Neural progenitor cell (in vitro differentiated cells): ENCODE data around the gene KCNH2. TPM values are rescaled to one million over a fixed set of nuclear protein-coding genes. Genes with fewer than 3 reads are reported as not detected.

ENCODE experiments used
- DNase-seq: peaks from one replicate; pipeline ENCODE4 v3.0.0-alpha.2; 2016; ENCODE audit warnings: low spot score
- H2AFZ ChIP-seq: fragments of 200-600 bp; sonication (generic); replicated peaks from 2 replicates; pipeline ENCODE4 v1.6.1; 2016; ENCODE audit warnings: antibody characterized with exemption
- H3F3A ChIP-seq: fragments of 200-600 bp; sonication (generic); 2 replicates; pipeline ENCODE4 v1.6.1; 2016; ENCODE audit warnings: antibody characterized with exemption, low read depth
- H3K27ac ChIP-seq: fragments of 200-600 bp; sonication (generic); 2 replicates; pipeline ENCODE4 v1.5.1; 2016; ENCODE audit warnings: mild to moderate bottlenecking
- H3K27me3 ChIP-seq: fragments of 200-600 bp; sonication (generic); 2 replicates; pipeline ENCODE4 v1.6.1; 2016; ENCODE audit warnings: mild to moderate bottlenecking, moderate library complexity
- H3K36me3 ChIP-seq: fragments of 200-600 bp; sonication (generic); 2 replicates; pipeline ENCODE4 v1.5.1; 2016
- H3K4me1 ChIP-seq: fragments of 200-600 bp; sonication (generic); 2 replicates; pipeline ENCODE4 v1.6.1; 2016; ENCODE audit warnings: mixed run types
- H3K4me2 ChIP-seq: fragments of 200-600 bp; sonication (generic); 2 replicates; pipeline ENCODE4 v1.6.1; 2016
- H3K4me3 ChIP-seq: fragments of 200-600 bp; sonication (generic); 2 replicates; pipeline ENCODE4 v1.5.1; 2016
- H3K79me2 ChIP-seq: fragments of 200-600 bp; sonication (generic); 2 replicates; pipeline ENCODE4 v1.6.1; 2016; ENCODE audit warnings: low read depth
- H3K9ac ChIP-seq: fragments of 200-600 bp; sonication (generic); 2 replicates; pipeline ENCODE4 v1.6.1; 2016
- H3K9me3 ChIP-seq: fragments of 200-600 bp; sonication (generic); 2 replicates; pipeline ENCODE4 v1.5.1; 2016; ENCODE audit warnings: low read depth
- H4K20me1 ChIP-seq: fragments of 200-600 bp; sonication (generic); 2 replicates; pipeline ENCODE4 v1.6.1; 2016; ENCODE audit warnings: low read depth
- H3K27ac Mint-ChIP-seq: 3 replicates; pipeline ENCODE4 v1.8.0; 2021; ENCODE audit warnings: mixed read lengths
- H3K27me3 Mint-ChIP-seq: 2 replicates; pipeline ENCODE4 v1.8.0; 2022; ENCODE audit warnings: low read depth, mild to moderate bottlenecking, inconsistent platforms, moderate library complexity, mixed read lengths; ENCODE audit not compliant: insufficient read depth
- H3K36me3 Mint-ChIP-seq: 3 replicates; pipeline ENCODE4 v1.8.0; 2021; ENCODE audit warnings: mixed read lengths
- H3K4me1 Mint-ChIP-seq: 3 replicates; pipeline ENCODE4 v1.8.0; 2021; ENCODE audit warnings: mixed read lengths
- H3K4me3 Mint-ChIP-seq: 3 replicates; pipeline ENCODE4 v1.8.0; 2021; ENCODE audit warnings: mild to moderate bottlenecking, moderate library complexity, mixed read lengths
- H3K9me3 Mint-ChIP-seq: 3 replicates; pipeline ENCODE4 v1.8.0; 2020; ENCODE audit warnings: mixed read lengths
- EZH2 ChIP-seq: fragments of 200-600 bp; sonication (generic); IDR thresholded peaks from 2 replicates; pipeline ENCODE4 v1.6.1; 2017; ENCODE audit warnings: antibody characterized with exemption, mild to moderate bottlenecking, moderate library complexity
- EZH2phosphoT487 ChIP-seq: fragments of 200-600 bp; sonication (generic); IDR thresholded peaks from 2 replicates; pipeline ENCODE4 v1.6.1; 2017; ENCODE audit warnings: antibody characterized with exemption
- total RNA-seq: library from RNA; depleted of rRNA; stranded (reverse); fragments of >200 nt; gene quantifications from 2 replicates; pipeline ENCODE4 v1.2.3, GENCODE V29; 2015; ENCODE audit warnings: low replicate concordance
- TF ChIP-seq, protein P1 (sequence below): fragments of 200-600 bp; sonication (generic); IDR thresholded peaks from 2 replicates; pipeline ENCODE4 v1.5.1; 2017; ENCODE audit warnings: antibody characterized with exemption, mild to moderate bottlenecking

KCNH2 gene
- total RNA-seq, 1 donor from 2014 or later, result 2.6 TPM

DNA sequence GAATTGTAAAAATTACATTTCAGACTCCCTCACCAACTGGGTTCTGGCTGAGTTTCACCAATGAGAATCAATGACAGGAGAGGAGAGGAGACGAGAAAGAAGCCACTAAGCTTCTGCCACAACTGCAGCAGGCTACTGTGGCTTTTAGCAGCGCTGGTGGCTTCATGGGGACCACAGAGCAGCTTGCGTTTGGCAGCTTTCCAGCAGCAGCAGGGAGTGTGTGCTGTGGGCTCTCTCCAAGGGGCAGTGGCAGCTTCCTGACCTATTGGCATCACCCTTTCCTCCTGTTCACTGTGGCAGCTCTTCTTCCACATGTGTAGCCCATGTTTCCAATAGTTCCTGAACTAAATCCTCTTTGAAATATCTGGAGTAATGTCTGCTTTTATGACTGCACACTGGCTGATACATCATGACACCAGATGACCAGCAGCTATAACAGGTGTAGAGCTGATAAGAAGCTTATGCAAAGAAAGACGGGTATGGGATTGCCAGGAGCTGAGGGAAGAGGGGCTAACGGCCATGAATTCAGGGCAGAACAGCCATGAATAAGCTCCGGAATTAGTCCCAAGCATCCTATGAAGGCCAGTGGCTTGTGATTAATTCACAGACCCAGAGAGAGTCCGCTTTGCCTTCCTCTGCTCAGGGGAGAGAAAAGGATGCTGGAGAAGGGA, 46.8 kb downstream of the KCNH2 start:
- TF ChIP-seq EZH2 (no peak), EZH2phosphoT487 (no peak)
- TF ChIP-seq, protein P1, sequence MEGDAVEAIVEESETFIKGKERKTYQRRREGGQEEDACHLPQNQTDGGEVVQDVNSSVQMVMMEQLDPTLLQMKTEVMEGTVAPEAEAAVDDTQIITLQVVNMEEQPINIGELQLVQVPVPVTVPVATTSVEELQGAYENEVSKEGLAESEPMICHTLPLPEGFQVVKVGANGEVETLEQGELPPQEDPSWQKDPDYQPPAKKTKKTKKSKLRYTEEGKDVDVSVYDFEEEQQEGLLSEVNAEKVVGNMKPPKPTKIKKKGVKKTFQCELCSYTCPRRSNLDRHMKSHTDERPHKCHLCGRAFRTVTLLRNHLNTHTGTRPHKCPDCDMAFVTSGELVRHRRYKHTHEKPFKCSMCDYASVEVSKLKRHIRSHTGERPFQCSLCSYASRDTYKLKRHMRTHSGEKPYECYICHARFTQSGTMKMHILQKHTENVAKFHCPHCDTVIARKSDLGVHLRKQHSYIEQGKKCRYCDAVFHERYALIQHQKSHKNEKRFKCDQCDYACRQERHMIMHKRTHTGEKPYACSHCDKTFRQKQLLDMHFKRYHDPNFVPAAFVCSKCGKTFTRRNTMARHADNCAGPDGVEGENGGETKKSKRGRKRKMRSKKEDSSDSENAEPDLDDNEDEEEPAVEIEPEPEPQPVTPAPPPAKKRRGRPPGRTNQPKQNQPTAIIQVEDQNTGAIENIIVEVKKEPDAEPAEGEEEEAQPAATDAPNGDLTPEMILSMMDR, result no peak
- Mint-ChIP-seq H3K27ac (no peak overlapping the region), H3K9me3 (no peaks in the 10 kb centered on the region), H3K36me3 (no peaks in the 10 kb centered on the region), H3K27me3 (peaks cover 2% of the 10 kb centered on the region), H3K4me3 (no peak overlapping the region), H3K4me1 (no peaks in the 10 kb centered on the region)
- Histone ChIP-seq H4K20me1 (no peaks in the 10 kb centered on the region), H3K27me3 (no peaks in the 10 kb centered on the region), H3F3A (no peaks in the 10 kb centered on the region), H3K9ac (no peak overlapping the region), H3K9me3 (no peaks in the 10 kb centered on the region), H3K79me2 (no peaks in the 10 kb centered on the region), H3K27ac (no peak overlapping the region), H3K4me2 (no peak overlapping the region), H3K4me3 (no peak overlapping the region), H3K36me3 (no peaks in the 10 kb centered on the region), H3K4me1 (no peaks in the 10 kb centered on the region), H2AFZ (no peak overlapping the region)
- DNase-seq, result no peak

DNA sequence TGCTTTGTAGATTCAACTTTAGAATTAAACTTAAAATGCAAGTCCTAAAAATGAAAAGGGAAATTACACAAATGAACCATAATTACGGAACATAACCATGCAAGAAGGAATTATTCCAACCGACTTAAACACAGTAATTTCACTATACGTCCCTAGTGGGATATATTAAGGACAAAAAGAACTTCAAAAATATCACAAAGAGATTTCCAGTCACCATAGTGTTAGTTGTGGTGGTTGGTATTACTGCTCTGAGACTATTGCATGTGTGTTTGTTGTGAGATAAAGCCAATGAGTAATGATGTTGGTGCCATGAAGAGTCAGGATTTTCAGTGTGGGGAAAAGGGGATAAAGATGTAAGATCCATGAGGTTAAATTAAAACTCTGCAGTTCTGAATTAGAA, 49.6 kb downstream of the KCNH2 start:
- peaks cover 2% of the 10 kb centered on the region for H3K27me3 Mint-ChIP-seq
- H3K4me3 ChIP-seq, result no peak overlapping the region
- H3K9me3 Mint-ChIP-seq, result no peaks in the 10 kb centered on the region
- no peak overlapping the region for H3K27ac Mint-ChIP-seq
- H3K4me1 Mint-ChIP-seq, result no peaks in the 10 kb centered on the region
- TF ChIP-seq EZH2phosphoT487, result no peak
- TF ChIP-seq, protein P1, result no peak
- TF ChIP-seq EZH2, result no peak
- H3K4me2 ChIP-seq, result no peak overlapping the region
- no peak for DNase-seq
- H3F3A ChIP-seq, result no peaks in the 10 kb centered on the region
- H3K9ac ChIP-seq, result no peak overlapping the region
- H2AFZ ChIP-seq, result no peak overlapping the region
- no peak overlapping the region for H3K27ac ChIP-seq
- no peaks in the 10 kb centered on the region for H3K79me2 ChIP-seq
- no peaks in the 10 kb centered on the region for H3K36me3 ChIP-seq
- no peaks in the 10 kb centered on the region for H4K20me1 ChIP-seq
- no peaks in the 10 kb centered on the region for H3K36me3 Mint-ChIP-seq
- H3K9me3 ChIP-seq, result no peaks in the 10 kb centered on the region
- no peaks in the 10 kb centered on the region for H3K4me1 ChIP-seq
- no peak overlapping the region for H3K4me3 Mint-ChIP-seq
- no peaks in the 10 kb centered on the region for H3K27me3 ChIP-seq

DNA sequence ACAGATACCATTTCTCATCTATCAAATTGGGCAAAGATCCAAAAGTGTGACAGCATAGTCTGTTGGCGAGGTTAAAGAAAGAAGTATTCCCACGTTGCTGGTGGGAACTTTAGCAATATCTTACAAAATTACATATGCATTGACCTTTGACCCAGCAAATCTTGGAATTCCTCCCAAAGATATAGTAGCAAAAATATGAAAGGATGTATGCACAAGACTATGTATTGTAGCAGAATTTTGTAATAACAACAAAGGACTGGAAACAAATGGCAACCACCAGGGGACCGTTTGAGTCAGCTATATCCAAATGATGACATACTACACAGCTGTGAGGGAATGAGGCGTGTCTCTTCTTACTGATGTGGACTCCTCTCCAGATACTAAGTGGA, 50.2 kb downstream of the KCNH2 start:
- DNase-seq, result no peak
- H3K4me3 Mint-ChIP-seq, result no peak overlapping the region
- Histone ChIP-seq H3K4me3 (no peak overlapping the region), H2AFZ (no peak overlapping the region), H3K27me3 (no peaks in the 10 kb centered on the region), H4K20me1 (no peaks in the 10 kb centered on the region), H3K27ac (no peak overlapping the region), H3K4me2 (no peak overlapping the region), H3K9ac (no peak overlapping the region), H3K79me2 (no peaks in the 10 kb centered on the region), H3K9me3 (no peaks in the 10 kb centered on the region), H3K4me1 (no peaks in the 10 kb centered on the region), H3F3A (no peaks in the 10 kb centered on the region), H3K36me3 (no peaks in the 10 kb centered on the region)
- H3K4me1 Mint-ChIP-seq, result no peaks in the 10 kb centered on the region
- H3K27ac Mint-ChIP-seq, result no peak overlapping the region
- no peaks in the 10 kb centered on the region for H3K9me3 Mint-ChIP-seq
- peaks cover 2% of the 10 kb centered on the region for H3K27me3 Mint-ChIP-seq
- no peaks in the 10 kb centered on the region for H3K36me3 Mint-ChIP-seq
- TF ChIP-seq, protein P1, result no peak
- no peak for TF ChIP-seq EZH2phosphoT487
- TF ChIP-seq EZH2, result no peak
